PC-9 (cell line): ENCODE measurements around the gene PIK3R5.

ENCODE experiments used
- CTCF ChIP-seq: fragments of 200-600 bp; sonication (generic); conservative IDR thresholded peaks from 2 replicates; pipeline ENCODE4 v1.6.1; 2017; ENCODE audit warnings: mixed run types, antibody characterized with exemption, mild to moderate bottlenecking, moderate library complexity
- EZH2 ChIP-seq: fragments of 200-600 bp; sonication (generic); IDR thresholded peaks from 2 replicates; pipeline ENCODE4 v1.8.0; 2017; ENCODE audit warnings: antibody characterized with exemption, low read depth

- no peak for TF ChIP-seq EZH2
- no peak for TF ChIP-seq CTCF
Measured at GRCh38 chr17:8887301-8887700, 78.2 kb downstream of the PIK3R5 start.
